Muscle of back (tissue), 11 donors: Measurements from ENCODE around the gene POGLUT3. TPM values are rescaled to one million over a fixed set of nuclear protein-coding genes. Genes with fewer than 3 reads are reported as not detected.
A peak's percentile ranks its signal among the peaks of the same experiment; 100 is the strongest.

Experiments
- DNase-seq, 3 donors: peaks; one replicate each; pipeline versions ENCODE4 v3.0.0 to v3.0.0-alpha.2; 2013
- polyA plus RNA-seq, 10 donors: library from polyadenylated mRNA; unstranded; fragments of 120-200 nt; gene quantifications; one replicate each; pipeline ENCODE4 v1.2.1, GENCODE V29; 2013; ENCODE audit not compliant: insufficient read length in 10 of 10

POGLUT3 gene
- polyA plus RNA-seq, 10 donors: 47.7 to 108 (median 59.2) TPM

DNA sequence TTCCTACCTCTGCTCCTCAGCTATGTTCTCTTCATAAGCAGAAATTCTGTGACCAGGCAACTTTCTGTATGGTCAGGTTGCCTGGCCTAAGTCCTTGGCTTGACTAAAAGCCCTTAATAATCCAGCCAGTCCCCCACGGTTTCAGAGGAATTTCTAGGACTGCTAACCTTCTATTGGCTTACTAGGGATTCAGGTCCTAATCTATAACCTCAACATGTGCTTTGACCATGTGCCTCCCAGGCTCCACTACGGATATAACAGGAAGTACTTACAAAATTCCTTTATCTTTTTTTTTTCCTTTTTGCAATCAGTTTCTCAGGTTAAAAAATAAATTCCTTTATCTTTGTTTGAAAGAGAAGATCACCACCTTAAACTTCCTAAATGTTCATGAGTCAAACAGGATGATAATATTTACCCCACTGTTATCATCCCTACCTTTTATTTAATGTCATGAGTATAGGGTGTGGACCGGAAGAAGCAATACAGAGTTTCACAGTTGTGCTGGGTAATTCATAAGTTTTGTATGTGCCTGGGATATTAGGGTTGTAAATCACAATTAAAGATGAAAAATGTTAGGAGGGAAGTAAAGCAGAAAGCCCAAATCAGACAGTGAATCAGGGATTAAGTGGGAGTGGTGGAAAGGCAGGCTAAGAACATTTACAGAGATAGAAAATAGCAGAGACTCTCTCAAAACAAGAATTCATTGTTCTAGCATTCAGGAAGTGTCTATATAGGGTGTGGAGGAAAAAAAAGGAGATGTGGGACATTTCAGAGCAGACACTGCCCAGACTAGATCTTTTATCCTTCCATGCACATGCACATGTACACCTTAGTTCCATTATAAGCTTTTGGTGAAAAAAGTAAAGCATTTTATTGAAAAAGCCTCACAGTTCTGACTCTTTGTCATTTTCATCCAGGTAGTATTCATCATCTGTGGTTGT, 10.7 kb upstream of the POGLUT3 start:
- no peak for DNase-seq

DNA sequence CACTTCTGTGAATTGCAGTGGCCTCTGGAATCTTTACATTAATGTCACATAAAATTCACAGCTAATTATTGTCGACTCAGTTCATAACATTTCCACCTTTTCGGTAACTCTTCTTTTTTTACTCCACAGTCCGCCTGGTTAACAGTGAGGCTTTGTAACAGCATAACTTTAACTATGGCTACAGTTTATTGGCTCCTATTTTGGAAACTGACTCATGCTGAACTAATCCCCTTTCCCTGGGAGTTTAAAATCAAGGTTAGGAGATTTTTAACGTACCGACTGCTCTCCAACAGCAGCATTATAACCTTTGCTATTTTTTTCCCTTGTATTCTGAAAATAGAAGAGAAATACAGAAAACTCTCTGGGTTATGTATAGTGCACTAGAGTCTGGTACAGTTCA, 3.2 kb upstream of the POGLUT3 start:
- peak in 1 of 3 donors; percentile 15 for DNase-seq

DNA sequence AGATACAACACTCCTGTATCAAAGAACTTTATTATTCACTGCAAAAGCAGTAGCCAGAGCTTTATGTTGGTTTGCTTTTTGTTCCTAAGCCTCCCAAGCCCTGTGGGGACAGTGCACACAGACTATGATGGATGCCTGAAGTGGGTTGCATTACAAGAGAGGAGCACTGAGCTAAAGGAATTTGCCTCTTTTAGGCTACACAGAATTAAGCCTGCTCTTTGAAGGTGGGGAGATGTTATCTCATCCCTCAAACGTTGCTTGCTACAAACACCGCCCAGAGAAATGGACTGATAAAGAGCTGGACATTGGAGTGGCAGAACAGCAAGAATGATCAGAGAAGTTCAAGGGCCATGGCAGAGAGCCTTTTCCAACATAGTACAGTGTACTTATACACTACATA, 2.5 kb upstream of the POGLUT3 start:
- no peak for DNase-seq

DNA sequence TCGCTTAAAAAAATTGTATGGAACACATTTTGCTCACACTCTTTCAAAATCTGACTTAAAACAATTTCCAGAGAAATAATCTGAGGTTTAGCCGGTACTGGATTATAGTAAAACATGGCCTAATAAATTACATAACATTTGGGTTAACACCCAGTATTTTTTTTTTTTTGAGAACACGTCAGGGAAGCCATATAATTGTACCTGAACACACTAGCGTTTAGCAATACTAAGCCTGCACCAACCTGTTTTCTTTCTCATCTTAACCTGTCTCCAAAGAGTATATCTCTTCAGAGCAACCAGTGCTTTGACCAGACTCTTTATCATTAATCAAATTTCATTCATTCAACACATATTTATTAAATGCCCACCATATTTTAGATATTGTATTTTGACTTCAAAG, 2.0 kb upstream of the POGLUT3 start:
- no peak for DNase-seq

DNA sequence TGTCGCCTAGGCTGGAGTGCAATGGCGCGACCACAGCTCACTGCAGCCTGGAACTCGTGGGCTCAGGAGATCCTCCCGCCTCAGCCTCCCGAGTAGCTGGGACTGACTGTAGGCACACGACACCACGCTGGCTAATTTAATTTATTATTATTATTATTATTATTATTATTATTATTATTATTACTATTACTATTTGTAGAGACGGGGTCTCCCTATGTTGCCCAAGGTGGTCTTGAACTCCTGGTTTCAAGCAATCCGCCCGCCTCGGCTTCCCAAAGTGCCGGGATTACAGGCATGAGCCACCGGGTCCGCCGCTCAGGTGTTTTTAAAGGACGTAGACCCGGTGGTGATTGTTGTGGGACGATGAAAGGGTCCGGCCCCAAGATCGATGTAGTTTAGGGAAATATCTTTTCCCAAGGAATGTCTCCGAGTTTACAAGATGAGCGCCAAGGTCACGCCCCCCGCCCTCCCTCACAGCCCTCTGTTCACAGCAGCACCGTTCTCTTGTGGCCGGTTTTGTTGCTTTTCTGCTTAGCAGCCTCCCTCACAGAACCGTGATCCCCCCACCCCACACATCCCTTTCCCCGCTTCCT, 728 bp upstream of the POGLUT3 start:
- peak in 1 of 3 donors; percentile 32 for DNase-seq

DNA sequence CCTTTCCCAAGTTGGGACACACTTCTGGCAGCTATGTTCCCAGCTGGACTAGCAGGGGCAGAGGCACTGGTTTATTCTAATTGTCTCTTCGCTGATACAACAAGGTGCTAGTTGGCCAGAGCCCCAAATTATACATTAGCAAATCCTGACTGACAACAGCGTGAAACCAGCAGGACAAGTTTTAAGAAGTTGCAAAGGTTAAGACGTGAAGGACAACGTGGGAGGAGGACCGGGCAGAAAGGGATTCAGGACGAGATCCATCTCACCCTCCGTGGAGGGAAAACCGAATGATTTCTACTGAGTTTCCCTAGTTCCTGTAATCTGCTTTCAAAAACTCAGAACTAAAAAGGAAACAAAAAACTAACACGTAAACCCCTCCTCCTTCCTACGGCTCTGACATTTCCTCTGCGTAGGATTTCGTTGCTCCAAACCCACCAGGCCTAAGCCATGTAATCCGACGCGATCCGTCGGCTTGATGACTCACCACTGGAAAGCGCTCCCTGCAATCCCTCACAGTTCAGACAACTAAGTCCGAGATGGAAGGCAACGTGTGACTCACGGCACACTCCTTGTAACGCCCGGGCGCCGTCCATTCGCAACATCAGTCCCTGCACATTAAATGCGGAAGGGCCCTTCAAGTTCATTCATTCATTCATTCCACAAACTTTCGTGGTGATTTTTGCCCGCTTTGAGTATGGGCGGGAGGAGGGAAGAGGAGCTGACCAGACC, 703 bp downstream of the POGLUT3 start:
- DNase-seq: peak; percentile 95 to 98 (median 97)

DNA sequence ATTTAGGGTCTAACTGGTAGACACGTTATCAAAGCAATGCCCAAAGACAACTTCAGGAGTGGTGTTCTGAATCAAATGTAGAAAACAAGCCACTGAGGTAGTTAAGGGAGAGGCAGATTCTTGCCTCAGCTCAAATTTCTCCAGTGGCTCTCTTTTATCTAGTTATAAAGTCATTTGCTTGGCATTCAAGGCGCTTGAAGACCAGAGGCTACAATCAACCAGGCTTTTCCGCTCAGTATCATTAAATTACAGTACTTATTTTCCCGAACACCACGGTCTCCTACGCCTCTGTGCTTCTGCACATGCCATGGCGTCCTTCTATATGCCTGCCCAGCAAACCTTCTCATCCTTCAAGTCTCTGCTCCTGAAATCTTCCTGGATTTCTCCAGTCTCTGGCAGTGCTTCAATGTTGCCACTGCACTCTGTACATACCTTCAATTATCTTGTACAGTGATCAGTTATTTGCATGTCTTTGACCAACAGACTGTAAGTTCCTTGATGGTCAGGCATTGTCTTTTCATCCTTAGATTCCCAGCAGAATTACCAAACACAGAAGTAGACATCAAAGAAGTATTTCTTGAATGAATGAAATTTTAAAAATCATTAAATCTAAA, 1.4 kb downstream of the POGLUT3 start:
- peak in 2 of 3 donors; percentile 5 to 50 for DNase-seq

DNA sequence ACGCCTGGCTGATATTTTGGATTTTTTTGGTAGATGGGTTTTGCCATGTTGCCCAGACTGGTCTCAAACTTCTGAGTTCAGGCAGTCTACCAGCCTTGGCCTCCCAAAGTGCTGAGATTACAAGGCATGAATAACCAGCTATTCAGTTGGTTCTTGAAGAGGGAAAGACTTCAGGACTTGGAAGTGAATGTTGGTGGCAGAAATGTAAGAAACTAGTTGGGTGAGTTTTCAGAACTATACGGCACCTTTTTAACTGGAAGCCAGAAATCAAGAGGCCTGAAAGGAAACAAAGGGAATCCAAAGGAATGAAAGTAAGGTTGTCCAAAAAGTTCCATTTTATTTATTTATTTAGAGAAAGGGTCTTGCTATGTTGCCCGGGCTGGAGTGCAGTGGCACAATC, 2.9 kb downstream of the POGLUT3 start:
- no peak for DNase-seq

DNA sequence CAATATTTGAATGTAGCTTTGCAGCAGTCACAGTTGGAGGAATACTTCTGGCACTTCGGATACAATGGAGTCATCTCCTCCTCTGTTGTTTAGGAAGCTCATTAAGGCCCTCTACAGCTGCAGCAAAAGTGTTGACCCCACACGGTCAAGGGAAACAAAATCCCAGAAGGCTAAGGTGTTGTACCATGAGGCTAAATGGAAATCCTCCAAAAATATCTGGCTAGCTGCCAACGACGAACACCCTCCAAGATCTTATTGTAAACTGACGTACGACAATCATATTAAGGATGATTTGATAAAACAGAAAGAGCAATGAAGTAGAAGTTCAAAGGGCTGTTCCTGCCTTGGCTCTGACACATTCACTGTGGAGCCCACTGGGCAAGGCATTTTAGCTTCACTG, 4.0 kb downstream of the POGLUT3 start:
- peak in 1 of 3 donors; percentile 3 for DNase-seq

DNA sequence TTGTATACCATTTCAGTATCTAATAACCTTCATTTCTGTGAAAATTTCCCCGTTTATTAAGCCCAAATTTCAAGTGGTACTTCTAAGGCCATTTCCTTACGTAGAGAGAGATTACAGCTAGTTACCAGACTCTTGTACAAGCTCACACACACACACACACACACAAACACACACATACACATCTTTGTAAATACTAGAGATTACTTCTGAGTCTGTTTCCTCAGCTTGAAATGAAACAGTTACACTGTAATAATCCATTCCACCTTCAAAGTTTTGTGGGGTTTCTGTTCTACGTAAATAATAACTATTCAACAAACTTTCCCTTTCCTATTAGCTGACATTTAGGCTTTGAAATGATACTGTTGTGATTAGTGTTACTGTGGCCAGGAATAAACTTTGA, 6.2 kb downstream of the POGLUT3 start:
- DNase-seq: no peak

DNA sequence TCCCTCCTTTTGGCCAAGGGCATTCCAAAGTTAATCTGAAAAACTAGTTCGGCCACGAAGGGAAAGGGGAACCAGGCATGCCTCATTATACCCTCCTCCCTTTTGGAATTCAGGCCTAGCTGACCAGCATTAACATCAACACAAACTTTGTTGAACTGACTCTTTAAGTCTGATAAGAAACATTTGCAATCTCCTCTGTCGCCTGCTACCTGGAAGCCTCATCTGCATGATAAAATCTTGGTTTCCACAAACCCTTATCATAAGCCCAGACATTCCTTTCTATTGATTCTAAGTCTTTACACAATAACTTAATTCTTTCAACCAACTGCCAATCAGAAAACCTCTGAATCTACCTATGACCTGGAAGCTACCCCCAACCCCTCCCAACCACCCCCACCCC, 11.4 kb downstream of the POGLUT3 start:
- no peak for DNase-seq

DNA sequence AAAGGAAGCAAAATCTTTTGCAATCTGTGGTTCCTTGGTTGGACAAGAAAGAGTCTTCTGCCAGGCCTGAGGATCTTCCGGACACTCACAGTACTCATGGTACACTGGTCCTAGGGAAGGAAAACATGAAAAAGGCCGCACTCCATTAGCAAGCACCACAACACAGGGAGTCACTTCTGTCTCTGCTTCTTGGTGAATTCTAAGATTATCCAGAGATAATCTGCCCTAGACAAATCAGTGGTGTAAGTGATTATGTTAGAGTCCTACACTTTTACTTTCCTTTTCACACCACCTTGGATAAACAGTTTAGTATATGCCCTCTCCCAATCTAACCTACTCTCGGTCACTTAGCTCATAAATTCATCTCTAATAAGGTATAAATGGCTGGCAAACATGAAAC, 11.9 kb downstream of the POGLUT3 start:
- DNase-seq: no peak

DNA sequence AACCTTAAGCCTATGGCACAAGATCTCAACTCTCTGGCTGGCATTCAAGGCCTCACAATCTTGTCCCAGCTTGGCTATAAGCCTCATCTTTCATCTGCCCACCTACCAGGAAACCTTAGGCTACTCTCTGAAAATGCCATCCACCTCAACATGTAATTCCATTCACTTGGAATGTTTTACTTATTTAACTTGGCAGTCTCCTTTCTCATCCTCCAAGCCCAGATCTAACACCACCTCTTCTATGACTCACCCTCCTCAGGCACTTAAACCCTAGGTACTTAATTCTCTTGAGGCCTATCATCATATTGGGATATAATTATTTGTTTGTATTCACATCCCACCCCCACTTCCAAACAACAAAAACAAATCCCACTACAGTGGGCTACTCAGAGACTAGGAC, 15.0 kb downstream of the POGLUT3 start:
- DNase-seq: no peak

DNA sequence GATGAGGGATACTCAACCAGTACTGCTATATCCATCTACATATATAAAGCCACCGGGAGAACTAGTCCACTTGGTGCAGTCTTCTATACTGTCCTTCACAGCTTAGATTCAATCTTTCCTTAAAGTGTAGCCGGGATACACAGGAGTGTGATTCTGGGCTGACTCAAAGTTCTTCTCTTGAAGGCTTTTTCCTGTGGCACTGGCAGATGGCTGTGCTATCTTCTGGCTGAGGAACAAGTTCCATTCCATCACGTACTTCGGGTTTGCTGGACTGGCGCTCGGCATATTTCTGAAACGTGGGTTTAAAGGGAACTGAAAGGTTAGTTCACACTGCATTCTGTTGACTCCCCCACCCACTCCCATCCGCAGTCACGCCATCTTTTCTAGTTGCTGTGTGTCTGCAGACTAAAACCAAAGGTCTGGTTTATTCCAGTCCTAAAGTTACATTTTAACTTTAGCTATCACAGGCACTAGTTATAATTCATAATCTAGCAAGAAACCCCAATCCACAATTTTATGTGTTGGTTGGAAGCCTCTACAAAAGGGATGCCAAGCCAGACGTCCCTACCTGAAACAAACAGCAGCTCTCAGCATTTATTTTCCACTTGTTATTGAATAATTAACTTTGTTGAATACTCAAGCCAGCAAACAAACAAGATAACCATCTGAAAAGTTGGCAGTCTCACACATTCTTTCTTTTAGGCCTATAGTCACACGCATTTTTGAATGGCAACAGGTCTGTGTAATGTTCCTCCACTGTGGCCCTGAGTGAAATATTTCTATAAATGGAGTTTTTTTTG, 23.3 kb downstream of the POGLUT3 start:
- no peak for DNase-seq

DNA sequence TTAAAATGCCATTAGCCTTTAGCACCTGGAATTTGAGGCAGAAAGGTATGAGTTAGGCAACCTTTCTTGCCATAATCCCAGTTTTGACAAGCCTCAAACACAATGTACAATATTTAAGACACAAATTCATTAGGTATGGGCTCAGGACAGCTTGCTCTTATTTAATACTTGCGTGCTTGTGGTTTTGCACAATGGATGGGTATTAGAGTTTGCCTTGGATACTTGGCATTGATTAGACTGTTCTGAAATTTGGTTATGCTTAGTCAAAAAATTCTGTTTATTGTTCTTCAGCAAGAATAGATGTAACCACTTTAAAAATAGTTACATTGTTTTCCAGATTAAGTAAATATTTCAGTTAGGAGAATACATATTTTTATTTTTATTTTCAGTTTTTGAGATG, 25.5 kb downstream of the POGLUT3 start:
- DNase-seq: no peak

DNA sequence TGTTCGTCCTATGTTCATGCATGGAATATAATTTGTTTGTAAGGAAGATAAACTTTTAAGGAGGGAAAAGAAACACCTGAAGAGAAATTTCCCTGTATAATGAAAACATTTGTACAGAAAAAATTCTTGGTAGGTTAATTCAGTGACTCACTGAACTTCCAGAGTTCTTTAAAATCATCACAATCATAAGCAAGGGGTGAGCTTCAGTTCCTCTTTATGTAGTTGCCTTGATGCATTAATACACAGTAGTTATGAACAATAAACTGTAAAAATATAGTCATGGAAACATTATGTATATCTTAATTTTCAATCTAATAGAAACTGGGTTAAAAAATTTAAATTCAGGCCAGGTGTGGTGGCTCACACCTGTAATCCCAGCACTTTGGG, 29.7 kb downstream of the POGLUT3 start:
- DNase-seq: no peak

DNA sequence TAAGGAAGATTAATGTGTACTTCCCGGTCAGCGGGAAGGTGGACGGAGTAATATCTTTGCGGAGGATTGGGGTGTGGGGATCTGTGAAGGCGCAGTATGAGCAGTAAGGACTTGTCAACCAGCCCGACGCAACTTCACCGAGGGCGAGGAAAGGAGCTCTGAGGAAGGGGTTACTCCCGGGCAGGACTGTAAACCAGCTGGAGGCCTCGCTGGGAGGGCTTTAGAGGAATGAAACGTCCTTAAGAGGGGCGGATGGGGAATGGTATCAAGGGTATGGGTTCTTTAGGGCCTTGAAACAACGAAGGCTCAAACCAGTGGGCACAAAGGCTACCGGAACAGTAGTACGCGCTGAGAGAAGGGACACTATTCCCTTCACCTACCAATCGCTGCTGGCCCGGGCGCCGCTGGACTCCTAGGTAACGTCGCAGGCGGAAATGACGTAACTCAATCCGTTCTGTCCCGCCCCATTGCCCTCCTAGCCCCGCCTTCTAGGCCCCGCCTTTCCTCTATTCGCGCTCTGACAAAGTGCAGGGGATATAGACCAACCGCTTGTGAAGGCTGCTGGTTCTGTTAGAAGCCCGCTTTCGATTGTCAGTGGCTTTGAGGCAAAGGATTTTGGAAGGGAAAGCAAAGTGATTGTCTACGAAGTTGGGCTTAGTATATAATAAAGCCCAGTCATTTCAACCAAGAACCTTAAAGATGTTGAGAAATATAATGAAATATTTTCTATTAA, 30.9 kb downstream of the POGLUT3 start, which contains the start of gene C11orf65:
Gene C11orf65 (minus strand): TSS at position 439 of the 733 bp plus-strand sequence. CDS start 5,970 bp downstream, outside the sequence.
- DNase-seq: peak; percentile 98 to 99 (median 98)

DNA sequence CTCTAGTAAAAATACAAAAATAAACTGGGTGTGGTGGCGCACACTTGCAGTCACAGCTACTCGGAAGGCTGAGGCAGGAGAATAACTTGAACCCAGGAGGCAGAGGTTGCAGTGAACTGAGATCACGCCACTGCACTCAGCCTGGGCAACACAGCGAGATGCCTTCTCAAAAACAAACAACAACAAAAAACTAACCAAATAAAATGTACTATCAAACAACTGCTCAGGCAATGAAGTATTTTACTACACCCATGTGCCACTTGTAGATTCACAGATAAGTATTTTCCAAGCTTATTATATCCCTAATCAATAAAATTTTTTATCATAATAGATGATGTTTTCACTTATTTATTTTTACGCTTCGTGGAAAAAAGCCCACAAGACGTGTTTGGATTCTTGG, 31.8 kb downstream of the POGLUT3 start:
- no peak for DNase-seq

DNA sequence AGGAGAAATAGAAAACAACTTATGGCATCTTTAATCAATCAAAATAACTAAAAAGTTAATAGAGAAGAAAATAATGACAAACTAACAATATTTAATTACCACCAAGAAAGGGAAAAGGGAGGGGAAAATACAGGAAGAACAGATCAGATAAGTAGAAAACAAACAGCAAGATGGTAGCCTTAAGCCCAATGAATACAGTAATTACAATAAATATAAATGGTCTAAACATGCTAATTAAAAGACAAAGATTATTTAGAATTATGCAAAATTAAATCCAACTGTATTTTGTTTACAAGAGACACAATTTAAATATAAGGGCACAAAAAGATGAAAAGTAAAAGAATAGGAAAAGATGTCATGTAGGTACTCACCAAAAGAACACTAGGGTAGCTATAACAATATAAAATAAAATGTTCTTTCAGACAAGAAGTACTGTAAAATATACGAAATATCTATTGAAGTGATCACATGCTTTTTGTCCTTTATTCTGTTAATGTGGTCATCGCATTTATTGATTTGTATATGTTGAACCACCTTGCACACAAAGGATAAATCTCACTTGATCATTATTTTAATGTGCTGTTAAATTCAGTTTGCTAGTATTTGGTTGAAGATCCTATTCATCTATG, 44.9 kb downstream of the POGLUT3 start:
- DNase-seq: no peak
